IMR-90 (cell line): Measurements from ENCODE around the gene PGD. TPM values are rescaled to one million over a fixed set of nuclear protein-coding genes. Genes with fewer than 3 reads are reported as not detected.

ENCODE experiments used
- ATAC-seq: fragments of 200-7000 bp; cut with Tn5 transposase; 2 replicates; pipeline ENCODE4 v1.9.1; 2020; ENCODE audit warnings: low read depth, mild to moderate bottlenecking, moderate library complexity
- BruUV-seq: library from RNA; stranded (reverse); fragments of 400-500 nt; replicated peaks from 2 replicates; lab custom pipeline; 2021; lab: Mats Ljungman, UMichigan
- CTCF ChIA-PET: fragments of 300-600 bp; formaldehyde crosslinking; extraction: SDS; loops from one replicate; lab custom pipeline; 2021; ENCODE audit warnings: antibody characterized with exemption; lab: Yijun Ruan, JAX
- POLR2A ChIA-PET: fragments of 300-600 bp; sonication (Branson Sonifier 250); formaldehyde crosslinking; loops from one replicate; lab custom pipeline; 2022; ENCODE audit warnings: antibody characterized with exemption; ENCODE audit not compliant: unreplicated experiment; lab: Charles Lee
- DNase-seq: peaks from one replicate; pipeline ENCODE4 v3.0.0; 2013
- H2AFZ ChIP-seq: replicated peaks from 2 replicates; pipeline ENCODE3; 2013; ENCODE audit warnings: low read length, mild to moderate bottlenecking; ENCODE audit not compliant: poor library complexity
- H2AK5ac ChIP-seq: 2 replicates; pipeline ENCODE4 v1.6.1; 2013; ENCODE audit warnings: low read depth, low read length, inconsistent platforms
- H2AK9ac ChIP-seq: replicated peaks from 2 replicates; pipeline ENCODE3; 2013; ENCODE audit warnings: mild to moderate bottlenecking, low read depth, low read length, moderate library complexity; ENCODE audit not compliant: poor library complexity
- H2BK120ac ChIP-seq: 2 replicates; pipeline ENCODE4 v1.6.1; 2013; ENCODE audit warnings: low read depth, low read length, inconsistent platforms
- H2BK15ac ChIP-seq: 3 replicates; pipeline ENCODE4 v1.6.1; 2013; ENCODE audit warnings: low read depth, low read length, inconsistent platforms
- H2BK20ac ChIP-seq: 2 replicates; pipeline ENCODE4 v1.6.1; 2013; ENCODE audit warnings: low read depth, mild to moderate bottlenecking, inconsistent platforms, low read length, moderate library complexity
- H2BK5ac ChIP-seq: 2 replicates; pipeline ENCODE4 v1.6.1; 2013; ENCODE audit warnings: mild to moderate bottlenecking, low read depth, low read length, inconsistent platforms; ENCODE audit not compliant: poor library complexity, severe bottlenecking
- H3K14ac ChIP-seq: replicated peaks from 2 replicates; pipeline ENCODE4 v1.6.1; 2013; ENCODE audit warnings: low read depth, low read length, inconsistent platforms
- H3K18ac ChIP-seq: 2 replicates; pipeline ENCODE4 v1.6.1; 2013; ENCODE audit warnings: low read depth, low read length, control low read depth
- H3K23ac ChIP-seq: 2 replicates; pipeline ENCODE4 v1.6.1; 2013; ENCODE audit warnings: low read depth, low read length, inconsistent platforms
- H3K27ac ChIP-seq: 2 replicates; pipeline ENCODE4 v1.5.1; 2013; ENCODE audit warnings: mild to moderate bottlenecking, control low read depth, low read length; ENCODE audit not compliant: insufficient read depth
- H3K27me3 ChIP-seq: 2 replicates; pipeline ENCODE4 v1.6.1; 2013; ENCODE audit warnings: low read length; ENCODE audit not compliant: control insufficient read depth, insufficient read depth
- H3K36me3 ChIP-seq: 2 replicates; pipeline ENCODE4 v1.6.1; 2013; ENCODE audit warnings: low read length, mixed read lengths; ENCODE audit not compliant: control insufficient read depth, insufficient read depth
- H3K4ac ChIP-seq: 2 replicates; pipeline ENCODE4 v1.6.1; 2013; ENCODE audit warnings: low read depth, low read length, inconsistent platforms
- H3K4me1 ChIP-seq: 2 replicates; pipeline ENCODE4 v1.6.1; 2013; ENCODE audit warnings: low read length, mixed read lengths; ENCODE audit not compliant: control insufficient read depth, insufficient read depth
- H3K4me2 ChIP-seq: 2 replicates; pipeline ENCODE4 v1.6.1; 2013; ENCODE audit warnings: low read depth, mild to moderate bottlenecking, control low read depth, low read length, moderate library complexity
- H3K4me3 ChIP-seq: 2 replicates; pipeline ENCODE4 v1.5.1; 2013; ENCODE audit warnings: low read depth, mild to moderate bottlenecking, control low read depth, low read length, moderate library complexity; ENCODE audit not compliant: insufficient read depth
- H3K56ac ChIP-seq: 2 replicates; pipeline ENCODE4 v1.6.1; 2013; ENCODE audit warnings: low read length, inconsistent platforms; ENCODE audit not compliant: insufficient read depth; ENCODE audit errors: extremely low read depth
- H3K79me1 ChIP-seq, 2 experiments: 2 replicates each; pipeline ENCODE4 v1.6.1; 2013; ENCODE audit warnings: low read length in 2 of 2, inconsistent platforms in 1 of 2, low read depth in 1 of 2
- H3K9ac ChIP-seq: 2 replicates; pipeline ENCODE4 v1.6.1; 2013; ENCODE audit warnings: low read depth, low read length, control low read depth
- H3K9me1 ChIP-seq: 2 replicates; pipeline ENCODE4 v1.6.1; 2013; ENCODE audit warnings: low read length, inconsistent platforms; ENCODE audit not compliant: insufficient read depth
- H3K9me3 ChIP-seq: 2 replicates; pipeline ENCODE4 v1.6.1; 2013; ENCODE audit warnings: low read length; ENCODE audit not compliant: control insufficient read depth, insufficient read depth
- H4K20me1 ChIP-seq: 2 replicates; pipeline ENCODE4 v1.6.1; 2013; ENCODE audit warnings: low read length, inconsistent platforms; ENCODE audit not compliant: insufficient read depth
- H4K5ac ChIP-seq: 2 replicates; pipeline ENCODE4 v1.6.1; 2013; ENCODE audit warnings: mild to moderate bottlenecking, low read depth, low read length, control low read depth
- H4K8ac ChIP-seq, 2 experiments: 2 replicates each; pipeline ENCODE4 v1.6.1; 2013; ENCODE audit warnings: low read depth in 2 of 2, low read length in 2 of 2, control low read depth in 1 of 2, inconsistent platforms in 1 of 2
- H4K91ac ChIP-seq: 2 replicates; pipeline ENCODE4 v1.6.1; 2013; ENCODE audit warnings: low read depth, low read length, inconsistent platforms; ENCODE audit not compliant: insufficient read depth
- MAFK ChIP-seq: IDR thresholded peaks from 2 replicates; pipeline ENCODE4 v1.6.1; 2012; ENCODE audit warnings: low read depth, low read length, improper control_type of control experiment
- MXI1 ChIP-seq: IDR thresholded peaks from 2 replicates; pipeline ENCODE4 v1.6.1; 2012; ENCODE audit warnings: low read depth, mild to moderate bottlenecking, low read length, moderate library complexity, borderline replicate concordance
- NFE2L2 ChIP-seq: fragments of 150-350 bp; IDR thresholded peaks from 2 replicates; pipeline ENCODE4 v1.6.1; 2016; ENCODE audit warnings: low read depth, mild to moderate bottlenecking, low read length
- SMC3 ChIP-seq: fragments of 150-350 bp; IDR thresholded peaks from 2 replicates; pipeline ENCODE4 v1.6.1; 2016; ENCODE audit warnings: low read depth, mild to moderate bottlenecking, antibody characterized with exemption, low read length, moderate library complexity
- WGBS, 2 experiments: methylation state at CpG; one replicate each; pipeline versions ENCODE4 v1.1.5 to v1.1.7; 2013; ENCODE audit warnings: missing lambda C conversion rate in 2 of 2; ENCODE audit not compliant: insufficient read length in 1 of 2; ENCODE audit errors: extremely low coverage in 2 of 2; 5-methylcytosine and 5-hydroxymethylcytosine counted together
- dilution Hi-C: fragments of 300-500 bp; cut with HindIII; formaldehyde crosslinking; loops from one replicate; pipeline ENCODE4 v1.14.3; 2018; ENCODE audit warnings: low sequenced_read_pairs; ENCODE audit not compliant: unreplicated experiment
- in situ Hi-C: fragments of 300-500 bp; cut with MboI; formaldehyde crosslinking; loops from 3 replicates; pipeline ENCODE4 v1.14.3; 2019; ENCODE audit warnings: low sequenced_read_pairs, inconsistent platforms, mixed read lengths
- intact Hi-C: fragments of 100-400 bp; cut with micrococcal nuclease; formaldehyde crosslinking; loops from 2 replicates; pipeline ENCODE4 v1.10.0; 2022
- polyA plus RNA-seq, 3 experiments: library from polyadenylated mRNA; depleted of rRNA; stranded (reverse); fragments of >200 nt; gene quantifications; 2 replicates each; pipeline ENCODE4 v1.2.3, GENCODE V29; 2012; ENCODE audit warnings: low replicate concordance in 1 of 3
- total RNA-seq: library from RNA; depleted of rRNA; stranded (reverse); fragments of >200 nt; gene quantifications from 2 replicates; pipeline ENCODE4 v1.2.3, GENCODE V29; 2012; rRNA removed
- TF ChIP-seq, protein P1 (sequence below): fragments of 150-350 bp; IDR thresholded peaks from 2 replicates; pipeline ENCODE4 v1.6.1; 2016; ENCODE audit warnings: low read depth, mild to moderate bottlenecking, low read length, moderate library complexity, borderline replicate concordance

The PGD gene
- total and polyA plus RNA-seq, 2 of the 4 experiments (the other 2 are of a cell fraction), result 118 to 216 TPM

DNA sequence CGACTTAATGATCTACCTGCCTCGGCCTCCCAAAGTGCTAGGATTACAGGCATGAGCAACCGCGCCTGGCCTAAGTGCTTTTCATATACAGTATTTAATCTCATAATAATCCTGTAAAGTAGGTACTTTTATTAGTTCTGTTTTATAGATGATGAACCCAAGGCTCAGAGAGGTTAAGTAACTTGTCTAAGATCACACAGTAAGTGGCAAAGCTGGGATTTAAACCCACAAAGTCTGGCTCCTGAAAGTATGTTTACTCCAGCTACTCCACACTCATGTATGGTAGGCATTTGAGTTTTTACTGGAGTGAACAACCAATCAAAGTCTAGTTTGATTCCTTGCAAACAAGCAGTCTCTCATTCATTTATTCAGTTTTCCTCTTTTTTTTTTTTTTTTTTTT, 71.2 kb downstream of the PGD start:
- in situ Hi-C loops, result no loop called here
- Histone ChIP-seq H2AK5ac (no peak overlapping the region), H2AK9ac (no peak overlapping the region), H2AFZ (no peak overlapping the region), H4K5ac (no peak overlapping the region), H3K27me3 (no peaks in the 10 kb centered on the region), H3K9ac (no peak overlapping the region), H3K4me2 (no peak overlapping the region), H2BK20ac (no peak overlapping the region), H3K23ac (no peak overlapping the region), H3K9me1 (no peaks in the 10 kb centered on the region), H3K14ac (no peak overlapping the region), H3K36me3 (peaks cover 24% of the 10 kb centered on the region), H2BK120ac (no peak overlapping the region), H3K27ac (no peak overlapping the region), H2BK5ac (no peak overlapping the region), H3K4me1 (no peaks in the 10 kb centered on the region; the same call in 1 of the 2 replicates), H4K20me1 (no peaks in the 10 kb centered on the region), H3K18ac (no peak overlapping the region), H3K79me1 (peaks cover 13 to 14% of the 10 kb centered on the region in 2 experiments), H4K91ac (no peak overlapping the region), H3K4ac (no peak overlapping the region), H3K56ac (no peak overlapping the region), H3K9me3 (no peaks in the 10 kb centered on the region), H4K8ac (no peak overlapping the region), H3K4me3 (no peak overlapping the region), H2BK15ac (no peak overlapping the region)
- BruUV-seq, result no TSS peak
- intact Hi-C loops, result no loop called here
- WGBS, 2 experiments, result no CpG with 5 or more reads among the region's 4 CpGs
- DNase-seq, result no peak
- dilution Hi-C loops, result no loop called here
- no peak for ATAC-seq
- CTCF ChIA-PET, result no interaction called here
- POLR2A ChIA-PET, result no interaction called here
- TF ChIP-seq, protein P1, sequence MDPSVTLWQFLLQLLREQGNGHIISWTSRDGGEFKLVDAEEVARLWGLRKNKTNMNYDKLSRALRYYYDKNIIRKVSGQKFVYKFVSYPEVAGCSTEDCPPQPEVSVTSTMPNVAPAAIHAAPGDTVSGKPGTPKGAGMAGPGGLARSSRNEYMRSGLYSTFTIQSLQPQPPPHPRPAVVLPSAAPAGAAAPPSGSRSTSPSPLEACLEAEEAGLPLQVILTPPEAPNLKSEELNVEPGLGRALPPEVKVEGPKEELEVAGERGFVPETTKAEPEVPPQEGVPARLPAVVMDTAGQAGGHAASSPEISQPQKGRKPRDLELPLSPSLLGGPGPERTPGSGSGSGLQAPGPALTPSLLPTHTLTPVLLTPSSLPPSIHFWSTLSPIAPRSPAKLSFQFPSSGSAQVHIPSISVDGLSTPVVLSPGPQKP, result no peak
- TF ChIP-seq SMC3, result no peak
- no peak for TF ChIP-seq NFE2L2
- TF ChIP-seq MXI1, result no peak
- TF ChIP-seq MAFK, result no peak

Other genes with a start within 250 kb of the PGD start
- gene KIF1B, start 188.5 kb upstream of the PGD start, total RNA-seq, result 21.1 and 32.5 TPM in 2 replicates
- 12.3 and 13.0 TPM in 2 replicates for gene KIF1B, start 188.5 kb upstream of the PGD start, polyA plus RNA-seq (2012; rRNA removed)
- 9.9 and 11.4 TPM in 2 replicates for gene CENPS, start 31.4 kb downstream of the PGD start, total RNA-seq
- gene CENPS, start 31.4 kb downstream of the PGD start, polyA plus RNA-seq (2012; rRNA removed), result 10.6 and 12.3 TPM in 2 replicates
- not detected in 2 replicates for gene CORT, start 51.0 kb downstream of the PGD start, total RNA-seq
- 0.10 and 0.13 TPM in 2 replicates for gene CORT, start 51.0 kb downstream of the PGD start, polyA plus RNA-seq (2012; rRNA removed)
- gene DFFA, start 73.5 kb downstream of the PGD start, total RNA-seq, result 56.1 and 62.6 TPM in 2 replicates
- gene DFFA, start 73.5 kb downstream of the PGD start, polyA plus RNA-seq (2012; rRNA removed), result 25.3 and 28.1 TPM in 2 replicates
- 8.9 and 9.5 TPM in 2 replicates for gene PEX14, start 75.9 kb downstream of the PGD start, total RNA-seq
- 22.0 and 22.5 TPM in 2 replicates for gene PEX14, start 75.9 kb downstream of the PGD start, polyA plus RNA-seq (2012; rRNA removed)